Neural progenitor cell (in vitro differentiated cells): Measurements from ENCODE around the gene SMIM45.

ENCODE experiments used
- DNase-seq: peaks from one replicate; pipeline ENCODE4 v3.0.0-alpha.2; 2016; ENCODE audit warnings: low spot score
- H2AFZ ChIP-seq: fragments of 200-600 bp; sonication (generic); replicated peaks from 2 replicates; pipeline ENCODE4 v1.6.1; 2016; ENCODE audit warnings: antibody characterized with exemption
- H3F3A ChIP-seq: fragments of 200-600 bp; sonication (generic); 2 replicates; pipeline ENCODE4 v1.6.1; 2016; ENCODE audit warnings: antibody characterized with exemption, low read depth
- H3K27ac ChIP-seq: fragments of 200-600 bp; sonication (generic); 2 replicates; pipeline ENCODE4 v1.5.1; 2016; ENCODE audit warnings: mild to moderate bottlenecking
- H3K27me3 ChIP-seq: fragments of 200-600 bp; sonication (generic); 2 replicates; pipeline ENCODE4 v1.6.1; 2016; ENCODE audit warnings: mild to moderate bottlenecking, moderate library complexity
- H3K36me3 ChIP-seq: fragments of 200-600 bp; sonication (generic); 2 replicates; pipeline ENCODE4 v1.5.1; 2016
- H3K4me1 ChIP-seq: fragments of 200-600 bp; sonication (generic); 2 replicates; pipeline ENCODE4 v1.6.1; 2016; ENCODE audit warnings: mixed run types
- H3K4me2 ChIP-seq: fragments of 200-600 bp; sonication (generic); 2 replicates; pipeline ENCODE4 v1.6.1; 2016
- H3K4me3 ChIP-seq: fragments of 200-600 bp; sonication (generic); 2 replicates; pipeline ENCODE4 v1.5.1; 2016
- H3K79me2 ChIP-seq: fragments of 200-600 bp; sonication (generic); 2 replicates; pipeline ENCODE4 v1.6.1; 2016; ENCODE audit warnings: low read depth
- H3K9ac ChIP-seq: fragments of 200-600 bp; sonication (generic); 2 replicates; pipeline ENCODE4 v1.6.1; 2016
- H3K9me3 ChIP-seq: fragments of 200-600 bp; sonication (generic); 2 replicates; pipeline ENCODE4 v1.5.1; 2016; ENCODE audit warnings: low read depth
- H4K20me1 ChIP-seq: fragments of 200-600 bp; sonication (generic); 2 replicates; pipeline ENCODE4 v1.6.1; 2016; ENCODE audit warnings: low read depth
- H3K27ac Mint-ChIP-seq: 3 replicates; pipeline ENCODE4 v1.8.0; 2021; ENCODE audit warnings: mixed read lengths
- H3K27me3 Mint-ChIP-seq: 2 replicates; pipeline ENCODE4 v1.8.0; 2022; ENCODE audit warnings: low read depth, mild to moderate bottlenecking, inconsistent platforms, moderate library complexity, mixed read lengths; ENCODE audit not compliant: insufficient read depth
- H3K36me3 Mint-ChIP-seq: 3 replicates; pipeline ENCODE4 v1.8.0; 2021; ENCODE audit warnings: mixed read lengths
- H3K4me1 Mint-ChIP-seq: 3 replicates; pipeline ENCODE4 v1.8.0; 2021; ENCODE audit warnings: mixed read lengths
- H3K4me3 Mint-ChIP-seq: 3 replicates; pipeline ENCODE4 v1.8.0; 2021; ENCODE audit warnings: mild to moderate bottlenecking, moderate library complexity, mixed read lengths
- H3K9me3 Mint-ChIP-seq: 3 replicates; pipeline ENCODE4 v1.8.0; 2020; ENCODE audit warnings: mixed read lengths
- CTCF ChIP-seq: fragments of 200-600 bp; sonication (generic); IDR thresholded peaks from 2 replicates; pipeline ENCODE4 v1.5.1; 2017; ENCODE audit warnings: antibody characterized with exemption, mild to moderate bottlenecking
- EZH2 ChIP-seq: fragments of 200-600 bp; sonication (generic); IDR thresholded peaks from 2 replicates; pipeline ENCODE4 v1.6.1; 2017; ENCODE audit warnings: antibody characterized with exemption, mild to moderate bottlenecking, moderate library complexity
- EZH2phosphoT487 ChIP-seq: fragments of 200-600 bp; sonication (generic); IDR thresholded peaks from 2 replicates; pipeline ENCODE4 v1.6.1; 2017; ENCODE audit warnings: antibody characterized with exemption

SMIM45 gene

GRCh38 chr22:41911001-41911611, 40.8 kb upstream of the SMIM45 start:
- Mint-ChIP-seq H3K36me3 (peaks cover 4% of the 10 kb centered on the region), H3K27me3 (peaks cover 49% of the 10 kb centered on the region), H3K4me1 (peaks cover 12% of the 10 kb centered on the region), H3K27ac (no peak overlapping the region), H3K4me3 (peak overlapping the region; percentile 74), H3K9me3 (peaks cover 4% of the 10 kb centered on the region)
- peaks cover 86% of the 10 kb centered on the region for H3K27me3 ChIP-seq
- peaks cover 85% of the 10 kb centered on the region for H4K20me1 ChIP-seq
- TF ChIP-seq EZH2 (peak; percentile 70), EZH2phosphoT487 (peak; percentile 90), CTCF (no peak)
- DNase-seq, result peak; percentile 24
- H3K4me2 ChIP-seq, result peak overlapping the region; percentile 71
- no peak overlapping the region for H3K27ac ChIP-seq
- no peak overlapping the region for H3K9ac ChIP-seq
- peak overlapping the region; percentile 38 for H3K4me3 ChIP-seq
- peaks cover 33% of the 10 kb centered on the region for H3F3A ChIP-seq
- peaks cover 24% of the 10 kb centered on the region for H3K4me1 ChIP-seq
- H3K9me3 ChIP-seq, result no peaks in the 10 kb centered on the region
- H3K36me3 ChIP-seq, result no peaks in the 10 kb centered on the region
- H3K79me2 ChIP-seq, result no peaks in the 10 kb centered on the region
- H2AFZ ChIP-seq, result no peak overlapping the region

- Histone ChIP-seq H3F3A (peaks cover 27% of the 10 kb centered on the region), H3K79me2 (no peaks in the 10 kb centered on the region), H2AFZ (no peak overlapping the region), H4K20me1 (peaks cover 85% of the 10 kb centered on the region), H3K27me3 (peaks cover 99% of the 10 kb centered on the region), H3K36me3 (no peaks in the 10 kb centered on the region), H3K27ac (no peak overlapping the region), H3K4me1 (peaks cover 24% of the 10 kb centered on the region), H3K4me3 (no peak overlapping the region), H3K9me3 (no peaks in the 10 kb centered on the region), H3K9ac (no peak overlapping the region), H3K4me2 (no peak overlapping the region)
- no peak for DNase-seq
- TF ChIP-seq CTCF (no peak), EZH2phosphoT487 (no peak), EZH2 (no peak)
- H3K4me1 Mint-ChIP-seq, result peaks cover 19% of the 10 kb centered on the region
- peaks cover 58% of the 10 kb centered on the region for H3K27me3 Mint-ChIP-seq
- H3K36me3 Mint-ChIP-seq, result peaks cover 2% of the 10 kb centered on the region
- peak overlapping the region; percentile 48 for H3K4me3 Mint-ChIP-seq
- peaks cover 4% of the 10 kb centered on the region for H3K9me3 Mint-ChIP-seq
- no peak overlapping the region for H3K27ac Mint-ChIP-seq
Observed at GRCh38 chr22:41912338-41913039, 39.5 kb upstream of the SMIM45 start.

GRCh38 chr22:41913040-41913719, 38.8 kb upstream of the SMIM45 start:
- Histone ChIP-seq H3K4me3 (no peak overlapping the region), H3F3A (peaks cover 24% of the 10 kb centered on the region), H3K27ac (no peak overlapping the region), H2AFZ (no peak overlapping the region), H3K9me3 (no peaks in the 10 kb centered on the region), H4K20me1 (peaks cover 85% of the 10 kb centered on the region), H3K4me2 (no peak overlapping the region), H3K79me2 (no peaks in the 10 kb centered on the region), H3K27me3 (peaks cover 100% of the 10 kb centered on the region), H3K9ac (no peak overlapping the region), H3K36me3 (no peaks in the 10 kb centered on the region), H3K4me1 (peaks cover 24% of the 10 kb centered on the region)
- H3K9me3 Mint-ChIP-seq, result peaks cover 4% of the 10 kb centered on the region
- H3K4me1 Mint-ChIP-seq, result peaks cover 23% of the 10 kb centered on the region
- H3K27me3 Mint-ChIP-seq, result peaks cover 55% of the 10 kb centered on the region
- no peak for DNase-seq
- no peaks in the 10 kb centered on the region for H3K36me3 Mint-ChIP-seq
- no peak overlapping the region for H3K27ac Mint-ChIP-seq
- peak overlapping the region; percentile 33 for H3K4me3 Mint-ChIP-seq
- TF ChIP-seq EZH2, result peak; percentile 91
- TF ChIP-seq CTCF, result no peak
- no peak for TF ChIP-seq EZH2phosphoT487
